Activated T-cell treated with anti-CD3 and anti-CD28 coated beads, Interleukin-2, amount 50 U/mL, for 4 hours (primary cell): Measurements from ENCODE around the gene LRCH3. TPM values are rescaled to one million over a fixed set of nuclear protein-coding genes. Genes with fewer than 3 reads are reported as not detected.

Experiments used
- ATAC-seq, 2 donors: fragments of 200-7000 bp; cut with Tn5 transposase; one replicate each; pipeline ENCODE4 v1.10.0; 2021
- DNase-seq: peaks from one replicate; pipeline ENCODE4 v3.0.0-alpha.2; 2020
- H3K27me3 Mint-ChIP-seq: one replicate; pipeline ENCODE4 v1.8.0; 2021; ENCODE audit warnings: low read depth, mixed read lengths
- H3K36me3 Mint-ChIP-seq: one replicate; pipeline ENCODE4 v1.8.0; 2022; ENCODE audit warnings: mixed read lengths; ENCODE audit not compliant: insufficient read depth
- H3K4me1 Mint-ChIP-seq: one replicate; pipeline ENCODE4 v1.8.0; 2021; ENCODE audit warnings: low read depth, mixed read lengths
- H3K4me3 Mint-ChIP-seq: one replicate; pipeline ENCODE4 v1.8.0; 2021; ENCODE audit warnings: mild to moderate bottlenecking, moderate library complexity, mixed read lengths
- H3K9me3 Mint-ChIP-seq: one replicate; pipeline ENCODE4 v1.8.0; 2021; ENCODE audit warnings: mixed read lengths
- total RNA-seq, 3 donors: library from RNA; stranded (reverse); gene quantifications; one replicate each; pipeline ENCODE4 v1.2.1, GENCODE V29; 2021

Gene LRCH3
- total RNA-seq, 3 donors from 2014 or later, result 33.7 to 43.9 (median 38.5) TPM

- ATAC-seq (no peak), DNase-seq (no peak)
- H3K9me3 Mint-ChIP-seq, result no peaks in the 10 kb centered on the region
- H3K27me3 Mint-ChIP-seq, result no peaks in the 10 kb centered on the region
- no peaks in the 10 kb centered on the region for H3K4me1 Mint-ChIP-seq
- no peak overlapping the region for H3K4me3 Mint-ChIP-seq
- peaks cover 16% of the 10 kb centered on the region for H3K36me3 Mint-ChIP-seq
Observed at GRCh38 chr3:197761784-197762183, 29.3 kb upstream of the LRCH3 start.

- DNase-seq (no peak), ATAC-seq (no peak)
- H3K4me3 Mint-ChIP-seq, result no peak overlapping the region
- no peaks in the 10 kb centered on the region for H3K27me3 Mint-ChIP-seq
- H3K4me1 Mint-ChIP-seq, result no peaks in the 10 kb centered on the region
- peaks cover 35% of the 10 kb centered on the region for H3K36me3 Mint-ChIP-seq
- no peaks in the 10 kb centered on the region for H3K9me3 Mint-ChIP-seq
Observed at GRCh38 chr3:197775317-197775716, 15.7 kb upstream of the LRCH3 start.

GRCh38 chr3:197782230-197782629 lies 8.8 kb upstream of the LRCH3 start:
- no peak for ATAC-seq
- DNase-seq, result no peak
- H3K9me3 Mint-ChIP-seq, result no peaks in the 10 kb centered on the region
- no peaks in the 10 kb centered on the region for H3K27me3 Mint-ChIP-seq
- no peak overlapping the region for H3K4me3 Mint-ChIP-seq
- H3K4me1 Mint-ChIP-seq, result peaks cover 5% of the 10 kb centered on the region
- H3K36me3 Mint-ChIP-seq, result peaks cover 16% of the 10 kb centered on the region

- no peak overlapping the region for H3K4me3 Mint-ChIP-seq
- peaks cover 10% of the 10 kb centered on the region for H3K36me3 Mint-ChIP-seq
- ATAC-seq (no peak), DNase-seq (no peak)
- no peaks in the 10 kb centered on the region for H3K9me3 Mint-ChIP-seq
- H3K27me3 Mint-ChIP-seq, result no peaks in the 10 kb centered on the region
- peaks cover 9% of the 10 kb centered on the region for H3K4me1 Mint-ChIP-seq
Observed at GRCh38 chr3:197784019-197784585, 7.0 kb upstream of the LRCH3 start.

GRCh38 chr3:197787412-197787811 lies 3.6 kb upstream of the LRCH3 start:
- Mint-ChIP-seq H3K27me3 (no peaks in the 10 kb centered on the region), H3K36me3 (peaks cover under 1% of the 10 kb centered on the region), H3K9me3 (no peaks in the 10 kb centered on the region), H3K4me3 (no peak overlapping the region), H3K4me1 (peaks cover 19% of the 10 kb centered on the region)
- no peak for DNase-seq
- no peak for ATAC-seq

DNA sequence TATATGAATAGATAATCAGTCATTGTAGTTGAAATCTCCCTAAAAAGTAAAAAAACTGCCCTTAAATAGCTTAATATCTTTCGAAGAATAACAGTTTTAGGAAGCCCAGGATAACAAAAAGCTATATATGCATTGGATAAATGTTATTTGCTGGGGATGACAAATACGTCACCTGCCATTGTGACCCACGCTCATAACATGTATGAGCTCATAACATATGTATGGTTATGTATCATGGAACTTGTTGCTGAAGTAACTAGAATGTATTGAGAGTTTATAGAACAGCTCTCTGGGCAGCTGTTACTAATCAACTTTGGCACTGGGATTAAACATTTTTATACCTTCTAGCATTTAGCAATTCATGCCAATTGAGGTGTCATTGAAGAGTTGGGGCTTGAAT lies 1.7 kb upstream of the LRCH3 start:
- Mint-ChIP-seq H3K4me3 (no peak overlapping the region), H3K9me3 (no peaks in the 10 kb centered on the region)

GRCh38 chr3:197790033-197790432 lies 1.0 kb upstream of the LRCH3 start:
- no peaks in the 10 kb centered on the region for H3K9me3 Mint-ChIP-seq
- peaks cover 37% of the 10 kb centered on the region for H3K4me1 Mint-ChIP-seq
- ATAC-seq (no peak), DNase-seq (no peak)
- H3K27me3 Mint-ChIP-seq, result no peaks in the 10 kb centered on the region
- no peaks in the 10 kb centered on the region for H3K36me3 Mint-ChIP-seq
- H3K4me3 Mint-ChIP-seq, result peak overlapping the region; percentile 94

More for the DNA sequence above, 1.7 kb upstream of the LRCH3 start:
- ATAC-seq (no peak), DNase-seq (no peak)
- Mint-ChIP-seq H3K4me1 (peaks cover 33% of the 10 kb centered on the region), H3K27me3 (no peaks in the 10 kb centered on the region), H3K36me3 (no peaks in the 10 kb centered on the region)

GRCh38 chr3:197791892-197792647 lies 1.0 kb downstream of the LRCH3 start:
- Mint-ChIP-seq H3K27me3 (no peaks in the 10 kb centered on the region), H3K4me1 (peaks cover 53% of the 10 kb centered on the region), H3K36me3 (peaks cover 3% of the 10 kb centered on the region), H3K9me3 (no peaks in the 10 kb centered on the region), H3K4me3 (peak overlapping the region; percentile 94)
- ATAC-seq (peak; percentile 18 to 35), DNase-seq (peak; percentile 21)

- DNase-seq (no peak), ATAC-seq (peak; percentile 57 to 64)
- no peaks in the 10 kb centered on the region for H3K27me3 Mint-ChIP-seq
- H3K9me3 Mint-ChIP-seq, result no peaks in the 10 kb centered on the region
- peak overlapping the region; percentile 63 for H3K4me3 Mint-ChIP-seq
- peaks cover 56% of the 10 kb centered on the region for H3K4me1 Mint-ChIP-seq
- peaks cover 3% of the 10 kb centered on the region for H3K36me3 Mint-ChIP-seq
Observed at GRCh38 chr3:197793247-197793646, 2.2 kb downstream of the LRCH3 start.

- Mint-ChIP-seq H3K9me3 (no peaks in the 10 kb centered on the region), H3K4me1 (peaks cover 63% of the 10 kb centered on the region), H3K4me3 (peak overlapping the region; percentile 24), H3K36me3 (peaks cover 6% of the 10 kb centered on the region), H3K27me3 (no peaks in the 10 kb centered on the region)
- ATAC-seq (no peak), DNase-seq (no peak)
Observed at GRCh38 chr3:197794115-197794514, 3.1 kb downstream of the LRCH3 start.

- ATAC-seq, result no peak
- Mint-ChIP-seq H3K4me3 (no peak overlapping the region), H3K36me3 (peaks cover 6% of the 10 kb centered on the region), H3K9me3 (no peaks in the 10 kb centered on the region), H3K4me1 (peaks cover 59% of the 10 kb centered on the region), H3K27me3 (no peaks in the 10 kb centered on the region)
- DNase-seq, result no peak
Observed at GRCh38 chr3:197795200-197795599, 4.1 kb downstream of the LRCH3 start.

DNA sequence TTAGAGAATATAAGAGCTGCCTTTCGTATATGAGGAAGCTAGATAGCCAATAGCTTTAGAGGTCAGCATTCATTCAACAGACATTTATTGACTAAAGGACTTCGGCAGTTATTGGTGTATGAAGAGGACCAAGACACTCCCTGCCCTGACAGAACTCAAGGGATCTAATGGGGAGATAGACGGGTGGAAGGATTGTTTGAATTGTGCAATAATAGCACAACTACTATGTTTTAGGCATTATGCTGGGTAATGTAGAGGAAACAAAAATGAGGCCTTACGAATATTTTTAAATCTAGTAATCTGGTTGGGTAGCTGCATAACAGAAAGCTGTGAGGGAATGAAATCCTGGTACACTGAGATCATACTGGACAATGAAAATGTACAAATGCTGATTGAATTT lies 5.0 kb downstream of the LRCH3 start:
- DNase-seq (no peak), ATAC-seq (no peak)
- H3K4me3 Mint-ChIP-seq, result no peak overlapping the region
- H3K27me3 Mint-ChIP-seq, result no peaks in the 10 kb centered on the region
- H3K36me3 Mint-ChIP-seq, result peaks cover 6% of the 10 kb centered on the region
- H3K9me3 Mint-ChIP-seq, result no peaks in the 10 kb centered on the region
- peaks cover 65% of the 10 kb centered on the region for H3K4me1 Mint-ChIP-seq

GRCh38 chr3:197798863-197799262 lies 7.8 kb downstream of the LRCH3 start:
- Mint-ChIP-seq H3K4me3 (no peak overlapping the region), H3K27me3 (no peaks in the 10 kb centered on the region), H3K9me3 (no peaks in the 10 kb centered on the region), H3K36me3 (peaks cover 6% of the 10 kb centered on the region), H3K4me1 (peaks cover 75% of the 10 kb centered on the region)
- no peak for ATAC-seq
- no peak for DNase-seq

DNA sequence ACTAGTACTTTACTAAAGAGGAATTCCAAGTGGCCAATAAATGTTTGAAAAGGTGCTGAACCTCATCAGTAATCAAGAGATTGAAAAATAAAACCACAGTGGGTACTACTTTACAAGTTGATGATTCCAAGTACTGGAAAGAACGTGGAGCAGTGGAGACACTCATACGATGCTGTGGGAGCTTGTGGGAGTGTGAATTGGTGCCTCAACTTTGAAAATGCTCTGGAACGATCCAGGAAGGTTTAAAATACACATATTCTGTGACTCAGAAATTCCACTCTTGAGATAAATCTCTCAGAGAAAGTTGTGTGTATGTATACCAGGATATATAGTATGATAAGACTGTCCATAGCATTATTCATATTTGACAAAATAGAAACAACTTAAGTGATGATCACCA lies 9.3 kb downstream of the LRCH3 start:
- ATAC-seq, result peak in 1 of 2 donors; percentile 19
- Mint-ChIP-seq H3K9me3 (no peaks in the 10 kb centered on the region), H3K4me1 (peaks cover 61% of the 10 kb centered on the region), H3K4me3 (no peak overlapping the region), H3K36me3 (peaks cover 6% of the 10 kb centered on the region), H3K27me3 (no peaks in the 10 kb centered on the region)
- DNase-seq, result no peak
